DND-41 (cell line): ENCODE measurements around the gene COL6A6.

Experiments
- EZH2 ChIP-seq: IDR thresholded peaks from 3 replicates; pipeline ENCODE4 v1.6.1; 2012; ENCODE audit warnings: borderline replicate concordance, low read depth, mild to moderate bottlenecking, moderate library complexity, low read length, inconsistent platforms; ENCODE audit not compliant: severe bottlenecking
- TF ChIP-seq, protein P1 (sequence below): IDR thresholded peaks from 2 replicates; pipeline ENCODE4 v1.5.1; 2012; ENCODE audit warnings: borderline replicate concordance, low read length, moderate library complexity, mild to moderate bottlenecking; ENCODE audit not compliant: poor library complexity, severe bottlenecking; ENCODE audit errors: extremely low read depth

DNA sequence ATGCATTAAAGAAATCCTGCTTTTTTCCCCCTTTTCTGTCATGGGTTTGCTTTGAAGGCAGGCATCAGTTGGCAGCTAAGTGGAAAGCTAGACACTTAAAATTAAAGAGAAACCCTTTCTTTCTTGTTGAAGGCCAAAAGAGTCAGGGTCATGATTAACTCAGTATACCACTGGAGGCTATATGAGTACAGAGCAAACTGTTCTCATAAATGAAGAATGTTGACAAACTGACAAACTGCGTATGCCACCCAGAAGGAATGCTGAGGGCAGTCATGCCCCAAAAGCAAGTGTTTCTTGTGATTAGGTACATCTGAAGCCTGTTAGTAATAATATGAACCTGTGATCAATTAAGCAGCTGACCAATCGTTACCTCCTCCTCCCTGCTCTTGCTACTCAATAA, 43.6 kb upstream of the COL6A6 start:
- TF ChIP-seq, protein P1, sequence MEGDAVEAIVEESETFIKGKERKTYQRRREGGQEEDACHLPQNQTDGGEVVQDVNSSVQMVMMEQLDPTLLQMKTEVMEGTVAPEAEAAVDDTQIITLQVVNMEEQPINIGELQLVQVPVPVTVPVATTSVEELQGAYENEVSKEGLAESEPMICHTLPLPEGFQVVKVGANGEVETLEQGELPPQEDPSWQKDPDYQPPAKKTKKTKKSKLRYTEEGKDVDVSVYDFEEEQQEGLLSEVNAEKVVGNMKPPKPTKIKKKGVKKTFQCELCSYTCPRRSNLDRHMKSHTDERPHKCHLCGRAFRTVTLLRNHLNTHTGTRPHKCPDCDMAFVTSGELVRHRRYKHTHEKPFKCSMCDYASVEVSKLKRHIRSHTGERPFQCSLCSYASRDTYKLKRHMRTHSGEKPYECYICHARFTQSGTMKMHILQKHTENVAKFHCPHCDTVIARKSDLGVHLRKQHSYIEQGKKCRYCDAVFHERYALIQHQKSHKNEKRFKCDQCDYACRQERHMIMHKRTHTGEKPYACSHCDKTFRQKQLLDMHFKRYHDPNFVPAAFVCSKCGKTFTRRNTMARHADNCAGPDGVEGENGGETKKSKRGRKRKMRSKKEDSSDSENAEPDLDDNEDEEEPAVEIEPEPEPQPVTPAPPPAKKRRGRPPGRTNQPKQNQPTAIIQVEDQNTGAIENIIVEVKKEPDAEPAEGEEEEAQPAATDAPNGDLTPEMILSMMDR: no peak
- no peak for TF ChIP-seq EZH2
